HG03378 (cell line): Measurements from ENCODE around the gene FAM222A.

Experiments
- ATAC-seq: cut with Tn5 transposase; IDR thresholded peaks from one replicate; pipeline ENCODE4 v1.9.1; 2021; ENCODE audit warnings: mild to moderate bottlenecking, moderate library complexity; ENCODE audit not compliant: unreplicated experiment

Gene FAM222A

DNA sequence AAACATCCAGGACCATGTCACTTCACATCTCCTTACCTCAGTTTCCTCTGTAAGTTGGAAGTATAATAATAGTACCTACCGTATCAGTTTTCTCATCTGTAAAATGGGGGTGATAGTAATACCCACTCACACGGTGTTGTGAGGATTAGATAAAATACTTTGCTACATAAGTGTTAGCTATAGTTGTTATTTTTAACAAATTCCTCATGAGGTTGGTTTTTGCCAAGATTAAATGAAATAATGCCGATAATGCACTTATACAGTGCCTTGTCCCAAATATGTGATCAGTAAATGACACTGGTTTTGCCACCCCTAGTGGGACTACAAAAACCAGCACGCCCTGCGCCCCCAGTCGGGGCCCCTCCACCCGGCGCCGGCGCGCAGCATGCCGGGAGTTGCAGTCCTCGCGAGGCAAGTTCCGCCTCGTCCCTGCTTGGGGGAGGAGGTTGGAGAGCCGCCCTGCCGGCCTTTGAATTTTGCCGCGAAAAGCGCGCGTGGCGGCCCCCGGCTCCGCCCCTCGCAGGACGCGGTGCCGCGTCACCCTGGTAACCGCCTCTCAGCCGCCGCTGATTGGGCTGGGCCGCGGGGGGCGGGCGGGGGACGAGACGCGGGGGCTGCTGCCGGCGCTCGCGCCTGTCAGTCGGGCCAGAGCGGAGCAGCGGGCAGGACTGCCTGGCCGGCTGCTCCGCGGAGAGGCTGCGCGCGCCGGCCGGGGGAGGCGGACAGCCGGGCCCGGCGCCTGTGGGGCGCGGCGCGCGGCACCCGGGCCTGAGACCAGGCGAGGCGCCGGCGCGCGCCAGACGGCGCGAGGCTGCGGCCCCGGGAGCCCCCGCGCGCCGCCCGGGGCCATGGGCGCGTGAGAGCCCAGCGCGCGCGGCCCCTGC, at the start of gene FAM222A:
Gene FAM222A, plus strand, starts transcription at position 639 of the 884 bp plus-strand sequence. CDS start 30,322 bp downstream, outside the sequence.
- ATAC-seq: peak; percentile 85

GRCh38 chr12:109664402-109664801, 49.2 kb upstream of the FAM222A start:
- ATAC-seq: no peak

- no peak for ATAC-seq
These were observed 47.6 kb upstream of the FAM222A start for GRCh38 chr12:109666068-109666467.

- ATAC-seq: no peak
These were observed 42.9 kb upstream of the FAM222A start for GRCh38 chr12:109670731-109671130.

DNA sequence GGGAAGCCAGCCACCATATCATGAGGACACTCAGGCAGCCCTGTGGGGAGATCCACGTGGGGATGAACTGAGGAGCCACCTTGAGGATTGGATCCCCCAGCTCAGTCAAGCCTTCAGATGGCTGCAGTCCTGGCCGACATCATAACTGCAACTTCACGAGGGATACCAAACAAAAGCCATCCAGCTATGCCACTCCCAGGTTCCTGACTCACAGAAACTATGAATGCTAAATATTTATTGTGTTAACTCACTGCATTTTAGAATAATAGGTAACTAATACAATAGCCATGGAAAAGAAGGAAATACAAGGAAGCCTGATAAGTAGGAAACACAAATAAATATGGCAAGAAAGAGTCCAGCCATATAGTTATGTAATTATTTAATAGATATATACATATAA, 42.1 kb upstream of the FAM222A start:
- ATAC-seq: no peak

DNA sequence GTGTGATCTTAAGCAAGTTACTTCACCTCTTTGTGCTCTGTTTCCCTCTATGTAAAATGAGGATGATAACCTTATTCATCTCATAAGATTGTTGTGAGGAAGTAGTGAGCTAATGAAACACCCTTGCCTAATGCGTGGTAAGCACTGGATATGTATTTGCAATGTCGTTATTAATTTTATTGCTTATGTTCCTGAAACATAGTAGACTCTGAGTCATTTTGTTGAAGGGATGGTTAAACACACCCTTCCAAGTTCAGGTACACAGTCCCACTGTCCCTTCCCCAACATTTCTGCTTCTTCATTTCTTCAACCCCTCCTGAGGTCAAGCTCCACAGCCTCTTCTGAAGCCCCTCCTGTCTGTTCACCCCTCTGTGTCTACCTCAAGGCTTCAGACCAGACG, 40.2 kb upstream of the FAM222A start:
- no peak for ATAC-seq

GRCh38 chr12:109673884-109674283, 39.7 kb upstream of the FAM222A start:
- no peak for ATAC-seq

DNA sequence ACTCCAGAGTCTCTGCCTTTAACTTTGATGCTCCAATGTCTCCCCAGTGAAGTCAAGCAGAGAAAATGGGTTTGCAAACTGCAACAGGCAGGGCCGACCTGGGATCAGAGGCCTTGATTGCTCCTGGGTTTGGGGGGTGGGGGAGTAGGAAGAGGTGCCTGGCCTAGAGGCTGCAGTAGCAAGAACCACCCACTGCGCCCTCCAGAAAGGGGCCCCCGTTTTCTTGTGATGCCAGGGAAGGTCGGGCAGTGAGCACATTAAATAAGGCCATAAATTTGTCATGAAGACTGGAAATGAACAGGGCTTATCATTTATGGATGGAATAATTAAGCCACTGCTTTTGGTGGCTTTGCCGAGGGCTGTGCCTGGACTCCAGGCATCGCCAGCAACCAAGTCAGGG, 38.2 kb upstream of the FAM222A start:
- ATAC-seq: no peak

DNA sequence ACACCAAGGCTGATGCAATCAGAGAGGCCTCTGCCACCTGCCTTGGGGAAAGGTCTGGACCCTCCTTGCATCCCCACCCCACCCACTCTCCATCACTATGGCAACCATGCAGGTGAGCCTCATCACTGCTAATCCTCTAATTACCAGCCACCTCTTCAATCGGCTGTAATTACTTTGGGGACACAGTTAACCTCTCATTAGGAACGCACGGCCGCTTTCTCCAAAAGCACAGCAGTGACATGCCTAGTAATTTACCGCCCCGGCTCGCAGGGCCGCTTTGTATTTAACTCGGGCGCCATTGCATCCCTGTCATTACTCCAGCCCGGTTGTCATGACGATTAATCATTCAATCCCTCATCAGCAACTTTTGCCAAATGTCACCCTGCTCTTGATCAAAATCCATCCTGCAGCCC, 36.3 kb upstream of the FAM222A start:
- ATAC-seq: no peak

DNA sequence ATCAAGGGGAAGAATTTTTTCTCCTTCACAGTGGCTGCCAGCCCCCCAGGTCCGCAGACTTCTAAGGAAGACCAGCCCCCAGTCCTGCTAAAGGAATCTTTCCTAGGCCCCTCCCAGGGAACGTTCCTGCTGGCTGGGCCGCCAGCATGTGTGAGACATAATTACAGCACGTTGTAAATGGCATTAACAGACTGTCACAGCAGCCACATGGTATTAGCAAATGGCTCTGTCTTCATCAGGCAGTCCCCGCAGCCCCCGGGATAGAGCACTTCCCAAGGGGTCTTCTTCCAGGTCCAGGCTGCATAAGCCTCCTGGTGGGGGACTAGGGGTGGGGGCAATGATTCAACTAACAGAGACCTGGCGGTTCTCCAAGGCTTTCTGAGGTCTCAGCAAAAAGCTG, 34.9 kb upstream of the FAM222A start:
- ATAC-seq: no peak

GRCh38 chr12:109679501-109680263, 33.9 kb upstream of the FAM222A start:
- no peak for ATAC-seq

GRCh38 chr12:109680264-109681005, 33.2 kb upstream of the FAM222A start:
- no peak for ATAC-seq

DNA sequence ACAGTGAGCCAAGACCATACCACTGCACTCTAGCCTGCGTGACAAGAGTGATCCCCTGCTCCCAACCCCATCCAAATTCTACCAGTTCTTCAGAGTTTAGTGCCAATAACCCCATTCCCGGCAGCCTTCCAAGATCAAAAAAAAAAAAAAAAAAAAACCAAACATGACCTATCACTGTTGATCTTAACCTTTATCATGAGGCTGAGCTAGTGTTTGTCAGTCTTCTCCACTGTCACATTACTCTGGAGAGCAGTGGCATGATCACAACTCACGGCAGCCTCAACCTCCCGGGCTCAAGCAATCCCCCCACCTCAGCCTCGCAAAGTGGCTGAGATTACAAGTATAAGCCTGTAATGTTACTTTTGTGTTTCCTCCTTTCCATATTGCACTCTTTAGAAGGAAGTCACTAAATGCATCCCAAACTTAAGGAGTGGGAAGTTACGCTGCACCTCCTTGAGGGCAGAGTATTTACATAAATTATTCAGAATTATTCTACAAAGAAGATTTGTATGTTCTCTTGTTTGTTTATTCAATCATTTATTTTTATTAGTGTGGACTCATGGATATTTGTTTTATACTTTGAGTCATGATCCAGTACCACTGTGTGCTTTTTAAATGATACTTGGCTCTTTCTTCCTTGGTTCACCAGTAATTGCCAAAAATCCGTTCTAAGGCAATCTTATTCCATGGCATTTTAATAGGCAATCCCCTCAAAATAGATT, 31.5 kb upstream of the FAM222A start:
- ATAC-seq: no peak

DNA sequence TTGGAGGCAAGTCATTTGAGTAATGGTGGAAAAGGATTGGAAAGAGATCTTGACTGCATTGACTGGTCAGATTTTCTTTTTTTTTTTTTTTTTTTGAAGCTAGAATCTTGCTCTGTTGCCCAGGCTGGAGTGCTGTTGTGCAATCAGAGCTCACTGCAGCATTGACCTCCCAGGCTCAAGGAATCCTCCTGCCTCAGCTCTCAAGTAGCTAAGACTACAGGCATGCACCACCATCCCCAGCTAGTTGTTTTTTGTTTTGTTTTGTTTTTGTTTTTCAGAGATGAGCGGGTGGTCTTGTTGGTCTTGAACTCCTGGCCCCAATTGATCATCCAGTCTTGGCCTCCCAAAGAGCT, 30.9 kb upstream of the FAM222A start:
- ATAC-seq: no peak

DNA sequence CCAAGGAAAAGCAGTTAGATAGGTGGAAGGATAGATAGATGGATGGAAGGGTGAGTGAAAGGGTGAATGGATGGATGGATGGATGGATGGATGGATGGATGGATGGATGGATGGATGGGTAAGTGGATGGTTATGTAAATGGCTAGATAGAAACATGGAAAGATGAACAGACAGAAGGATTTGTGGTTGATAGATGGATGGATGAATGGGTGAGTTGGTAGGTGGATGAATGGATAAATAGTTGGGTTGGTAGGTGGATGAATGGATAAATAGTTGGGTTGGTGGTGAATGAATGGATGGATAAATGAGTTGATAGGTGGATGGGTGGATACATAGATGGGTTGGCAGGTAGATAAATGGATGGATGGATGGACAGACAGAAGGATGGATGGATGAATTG, 30.3 kb upstream of the FAM222A start:
- no peak for ATAC-seq

DNA sequence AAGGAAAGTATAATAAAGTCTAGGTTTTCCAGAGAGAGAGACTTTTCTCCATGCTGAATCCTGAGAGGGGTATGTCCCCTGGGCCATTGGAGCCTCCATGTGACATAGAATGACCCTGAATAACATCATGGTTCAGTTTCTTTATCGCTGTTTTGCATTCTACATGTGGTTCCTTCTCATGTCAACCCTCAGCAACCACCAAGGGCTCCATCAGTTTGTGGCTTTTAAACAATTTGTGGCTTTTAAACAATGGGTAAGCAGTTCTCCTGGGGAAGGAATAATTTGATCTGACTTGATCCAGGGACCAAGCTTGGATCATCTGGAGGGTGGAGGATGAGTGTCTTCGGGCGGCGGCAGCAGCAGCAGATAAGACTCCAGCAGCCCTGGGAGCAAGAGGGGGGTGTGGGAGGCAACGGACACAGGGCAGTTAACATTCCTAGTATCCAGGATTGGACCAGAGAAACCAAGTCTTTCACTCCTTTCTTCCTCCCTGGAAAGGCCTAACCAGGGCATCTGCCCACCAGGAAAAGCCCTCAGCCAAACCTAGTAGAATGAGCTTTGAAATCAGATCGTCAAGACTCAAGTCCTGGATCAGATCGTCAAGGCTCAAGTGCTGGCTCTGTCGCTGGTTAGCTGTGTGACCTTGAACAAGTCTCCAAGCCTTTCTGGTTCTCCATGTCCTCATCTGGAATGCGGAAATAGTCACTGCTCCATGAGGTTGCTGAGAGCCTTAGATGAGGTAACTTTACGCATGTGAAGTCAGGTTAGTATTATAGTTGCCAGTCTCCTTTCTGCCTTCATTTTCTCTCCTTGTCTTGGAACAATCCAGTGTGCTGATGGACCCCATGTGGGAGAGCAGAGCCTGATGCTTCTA, 27.8 kb upstream of the FAM222A start:
- ATAC-seq: no peak

GRCh38 chr12:109686523-109686922, 27.1 kb upstream of the FAM222A start:
- ATAC-seq: no peak

DNA sequence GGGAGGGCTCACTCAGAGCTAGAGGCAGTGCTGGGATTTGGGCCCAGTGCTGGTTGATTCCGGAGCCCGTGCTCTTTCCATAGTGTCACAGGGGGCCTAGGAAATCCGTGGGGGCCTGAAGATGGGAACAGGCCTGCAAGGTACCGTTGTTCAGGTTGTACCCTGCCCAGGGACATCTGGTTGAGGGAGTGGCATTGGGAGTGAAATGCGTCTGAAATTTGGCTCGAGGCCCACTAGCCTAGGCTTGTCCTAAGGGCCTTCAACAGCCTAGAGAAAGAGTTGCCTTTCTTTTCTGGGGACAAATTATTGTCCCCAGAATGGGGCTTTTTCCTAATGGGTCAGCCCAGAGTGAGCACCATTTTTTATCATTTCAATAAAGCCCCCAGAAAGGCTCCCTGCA, 26.4 kb upstream of the FAM222A start:
- ATAC-seq: no peak

GRCh38 chr12:109689426-109689825, 24.2 kb upstream of the FAM222A start:
- no peak for ATAC-seq

- ATAC-seq: no peak
These were observed 20.5 kb upstream of the FAM222A start for GRCh38 chr12:109693160-109693559.
